Panc1 (cell line): Measurements from ENCODE around the gene GAB4. TPM values are rescaled to one million over a fixed set of nuclear protein-coding genes. Genes with fewer than 3 reads are reported as not detected.
"Not testable (repeated sequence)": the region's sequence is repeated elsewhere in the genome, so short reads cannot be mapped to it uniquely, and the experiment has no call there.

Source experiments
- ATAC-seq: fragments of 200-7000 bp; cut with Tn5 transposase; 2 replicates; pipeline ENCODE4 v1.9.1; 2020; ENCODE audit warnings: mild to moderate bottlenecking, moderate library complexity
- BruUV-seq: library from RNA; stranded (reverse); fragments of 400-500 nt; replicated peaks from 2 replicates; lab custom pipeline; 2021; lab: Mats Ljungman, UMichigan
- CTCF ChIA-PET: fragments of 300-600 bp; sonication (Branson Sonifier 250); formaldehyde crosslinking; loops from one replicate; lab custom pipeline; 2022; ENCODE audit warnings: antibody characterized with exemption; lab: Charles Lee
- POLR2A ChIA-PET: fragments of 300-600 bp; sonication (Branson Sonifier 250); formaldehyde crosslinking; loops from one replicate; lab custom pipeline; 2022; ENCODE audit warnings: antibody characterized with exemption; lab: Charles Lee
- DNase-seq: peaks from one replicate; pipeline ENCODE4 v3.0.0-alpha.2; 2010; ENCODE audit warnings: low read depth, low spot score
- H3K27ac ChIP-seq: 2 replicates; pipeline ENCODE4 v1.5.1; 2011; ENCODE audit warnings: mild to moderate bottlenecking, low read length, inconsistent platforms
- H3K27me3 ChIP-seq: fragments of 200-500 bp; sonication (Bioruptor generic); 2 replicates; pipeline ENCODE4 v1.6.0; 2014; ENCODE audit warnings: low read length, inconsistent platforms; ENCODE audit not compliant: control insufficient read depth, insufficient read depth
- H3K36me3 ChIP-seq: fragments of 200-500 bp; sonication (Bioruptor generic); 2 replicates; pipeline ENCODE4 v1.5.1; 2014; ENCODE audit warnings: inconsistent platforms, mild to moderate bottlenecking, low read length, moderate library complexity; ENCODE audit not compliant: control insufficient read depth, insufficient read depth
- H3K4me1 ChIP-seq: 2 replicates; pipeline ENCODE4 v1.5.1; 2011; ENCODE audit warnings: inconsistent platforms, mild to moderate bottlenecking, low read length, moderate library complexity; ENCODE audit not compliant: control insufficient read depth, insufficient read depth
- H3K4me3 ChIP-seq, 2 experiments: 2 replicates each; pipeline ENCODE4 v1.5.1; 2011 to 2012; ENCODE audit warnings: low read depth in 2 of 2, low read length in 2 of 2, mild to moderate bottlenecking in 2 of 2, inconsistent platforms in 1 of 2, moderate library complexity in 1 of 2
- H3K9me3 ChIP-seq: fragments of 200-500 bp; sonication (Bioruptor generic); 2 replicates; pipeline ENCODE4 v1.5.1; 2014; ENCODE audit warnings: low read depth, mild to moderate bottlenecking, inconsistent platforms, low read length, moderate library complexity; ENCODE audit not compliant: control insufficient read depth, insufficient read depth
- POLR2AphosphoS5 ChIP-seq: IDR thresholded peaks from 2 replicates; pipeline ENCODE4 v1.6.1; 2012; ENCODE audit warnings: mild to moderate bottlenecking, low read depth, low read length, moderate library complexity
- SIN3A ChIP-seq: IDR thresholded peaks from 2 replicates; pipeline ENCODE4 v1.6.1; 2012; ENCODE audit warnings: low read depth, mild to moderate bottlenecking, low read length, moderate library complexity, borderline replicate concordance; ENCODE audit not compliant: insufficient read depth
- TCF7L2 ChIP-seq: IDR thresholded peaks from 2 replicates; pipeline ENCODE4 v1.6.1; 2011; ENCODE audit warnings: mild to moderate bottlenecking, low read depth, low read length, inconsistent platforms
- in situ Hi-C: cut with HindIII; loops from 2 replicates; pipeline ENCODE4 v1.10.0; 2016; ENCODE audit warnings: low sequenced_read_pairs, low pct_unique_long_range_greater_than_20kb
- intact Hi-C: fragments of 100-400 bp; cut with micrococcal nuclease; formaldehyde crosslinking; loops from one replicate; pipeline ENCODE4 v1.10.0; 2022; ENCODE audit not compliant: unreplicated experiment
- total RNA-seq: library from RNA; stranded (reverse); gene quantifications from one replicate; pipeline ENCODE4 v1.2.1, GENCODE V29; 2021; ENCODE audit not compliant: unreplicated experiment
- TF ChIP-seq, protein P1 (sequence below): fragments of 450-650 bp; IDR thresholded peaks from 2 replicates; pipeline ENCODE4 v1.5.1; 2017; ENCODE audit warnings: mild to moderate bottlenecking
- TF ChIP-seq, protein P2 (sequence below), 2 experiments: IDR thresholded peaks; 2 replicates each; pipeline ENCODE4 v1.6.1; 2011 to 2012; ENCODE audit warnings: low read depth in 2 of 2, control low read depth in 1 of 2, low read length in 1 of 2, mild to moderate bottlenecking in 1 of 2, moderate library complexity in 1 of 2; ENCODE audit not compliant: insufficient read depth in 1 of 2

Gene GAB4
- total RNA-seq, 1 experiment from 2014 or later: not detected

DNA sequence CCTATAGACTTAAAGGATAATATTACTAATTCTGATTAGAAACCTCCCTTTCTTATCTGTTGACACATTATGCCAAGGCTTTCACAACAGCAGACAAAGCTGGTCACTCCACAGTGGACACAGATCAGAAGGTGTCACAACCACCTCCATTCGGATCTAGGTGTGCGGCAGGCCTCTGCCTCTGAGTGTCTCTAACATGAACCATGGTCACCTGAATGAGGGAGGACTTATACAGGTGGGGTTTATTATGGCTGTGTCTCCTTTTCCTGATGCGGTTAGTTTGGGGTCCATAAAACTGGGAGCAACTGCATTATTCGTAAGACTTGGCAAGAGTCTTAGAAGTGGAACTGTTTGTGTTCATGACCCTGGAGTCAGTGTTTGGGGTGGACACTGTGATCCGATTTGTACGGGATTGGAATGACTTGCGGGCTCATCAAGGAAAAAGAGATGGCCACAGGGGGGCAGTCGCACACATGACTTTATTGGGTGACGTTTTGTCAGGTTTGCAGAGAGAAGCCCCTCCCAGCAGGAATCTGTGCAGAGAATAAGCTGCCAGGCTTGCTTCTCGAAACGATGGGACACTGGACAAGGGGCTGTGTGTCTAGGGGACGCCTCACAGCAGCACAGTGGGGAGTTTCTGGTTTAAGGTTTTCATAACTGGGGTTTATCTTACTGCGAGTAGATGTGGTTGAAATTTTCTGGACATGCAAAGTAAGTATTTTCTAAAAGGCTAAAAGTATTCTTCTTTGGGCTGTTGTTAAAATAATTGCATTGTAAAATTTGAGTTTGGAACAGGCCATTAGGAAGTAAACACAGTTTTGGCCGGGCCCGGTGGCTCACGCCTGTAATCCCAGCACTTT is 90.6 kb downstream of the GAB4 start:
- H3K4me3 ChIP-seq: no peak overlapping the region
- BruUV-seq: no TSS peak
- H3K9me3 ChIP-seq: no peaks in the 10 kb centered on the region
- CTCF ChIA-PET: interaction anchor here (0.9 to 1.2 kb wide), 2 partner anchors 141 kb away, joined by 5 to 8 read pairs; no protein-coding TSS in a partner anchor
- H3K4me1 ChIP-seq: no peaks in the 10 kb centered on the region
- H3K36me3 ChIP-seq: no peaks in the 10 kb centered on the region
- in situ Hi-C loops: no loop called here
- intact Hi-C loops: loop anchor here (1.0 kb wide), 1 partner anchor 141 kb away; no protein-coding TSS in a partner anchor
- peak; percentile 87 for ATAC-seq
- no peak overlapping the region for H3K27ac ChIP-seq
- no peak for TF ChIP-seq POLR2AphosphoS5
- no peak for TF ChIP-seq SIN3A
- TF ChIP-seq, protein P1, sequence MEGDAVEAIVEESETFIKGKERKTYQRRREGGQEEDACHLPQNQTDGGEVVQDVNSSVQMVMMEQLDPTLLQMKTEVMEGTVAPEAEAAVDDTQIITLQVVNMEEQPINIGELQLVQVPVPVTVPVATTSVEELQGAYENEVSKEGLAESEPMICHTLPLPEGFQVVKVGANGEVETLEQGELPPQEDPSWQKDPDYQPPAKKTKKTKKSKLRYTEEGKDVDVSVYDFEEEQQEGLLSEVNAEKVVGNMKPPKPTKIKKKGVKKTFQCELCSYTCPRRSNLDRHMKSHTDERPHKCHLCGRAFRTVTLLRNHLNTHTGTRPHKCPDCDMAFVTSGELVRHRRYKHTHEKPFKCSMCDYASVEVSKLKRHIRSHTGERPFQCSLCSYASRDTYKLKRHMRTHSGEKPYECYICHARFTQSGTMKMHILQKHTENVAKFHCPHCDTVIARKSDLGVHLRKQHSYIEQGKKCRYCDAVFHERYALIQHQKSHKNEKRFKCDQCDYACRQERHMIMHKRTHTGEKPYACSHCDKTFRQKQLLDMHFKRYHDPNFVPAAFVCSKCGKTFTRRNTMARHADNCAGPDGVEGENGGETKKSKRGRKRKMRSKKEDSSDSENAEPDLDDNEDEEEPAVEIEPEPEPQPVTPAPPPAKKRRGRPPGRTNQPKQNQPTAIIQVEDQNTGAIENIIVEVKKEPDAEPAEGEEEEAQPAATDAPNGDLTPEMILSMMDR: peak; percentile 77
- TF ChIP-seq, protein P2, sequence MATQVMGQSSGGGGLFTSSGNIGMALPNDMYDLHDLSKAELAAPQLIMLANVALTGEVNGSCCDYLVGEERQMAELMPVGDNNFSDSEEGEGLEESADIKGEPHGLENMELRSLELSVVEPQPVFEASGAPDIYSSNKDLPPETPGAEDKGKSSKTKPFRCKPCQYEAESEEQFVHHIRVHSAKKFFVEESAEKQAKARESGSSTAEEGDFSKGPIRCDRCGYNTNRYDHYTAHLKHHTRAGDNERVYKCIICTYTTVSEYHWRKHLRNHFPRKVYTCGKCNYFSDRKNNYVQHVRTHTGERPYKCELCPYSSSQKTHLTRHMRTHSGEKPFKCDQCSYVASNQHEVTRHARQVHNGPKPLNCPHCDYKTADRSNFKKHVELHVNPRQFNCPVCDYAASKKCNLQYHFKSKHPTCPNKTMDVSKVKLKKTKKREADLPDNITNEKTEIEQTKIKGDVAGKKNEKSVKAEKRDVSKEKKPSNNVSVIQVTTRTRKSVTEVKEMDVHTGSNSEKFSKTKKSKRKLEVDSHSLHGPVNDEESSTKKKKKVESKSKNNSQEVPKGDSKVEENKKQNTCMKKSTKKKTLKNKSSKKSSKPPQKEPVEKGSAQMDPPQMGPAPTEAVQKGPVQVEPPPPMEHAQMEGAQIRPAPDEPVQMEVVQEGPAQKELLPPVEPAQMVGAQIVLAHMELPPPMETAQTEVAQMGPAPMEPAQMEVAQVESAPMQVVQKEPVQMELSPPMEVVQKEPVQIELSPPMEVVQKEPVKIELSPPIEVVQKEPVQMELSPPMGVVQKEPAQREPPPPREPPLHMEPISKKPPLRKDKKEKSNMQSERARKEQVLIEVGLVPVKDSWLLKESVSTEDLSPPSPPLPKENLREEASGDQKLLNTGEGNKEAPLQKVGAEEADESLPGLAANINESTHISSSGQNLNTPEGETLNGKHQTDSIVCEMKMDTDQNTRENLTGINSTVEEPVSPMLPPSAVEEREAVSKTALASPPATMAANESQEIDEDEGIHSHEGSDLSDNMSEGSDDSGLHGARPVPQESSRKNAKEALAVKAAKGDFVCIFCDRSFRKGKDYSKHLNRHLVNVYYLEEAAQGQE (IDR thresholded peaks at IDR 0.05; ENCODE audit: insufficient read depth in 1 of 2, low read depth in 2 of 2, low read length in 1 of 2): no peak
- no peak for TF ChIP-seq TCF7L2
- POLR2A ChIA-PET: no interaction called here
- no peaks in the 10 kb centered on the region; the same call in 1 of the 2 replicates for H3K27me3 ChIP-seq
- peak; percentile 39 for DNase-seq

DNA sequence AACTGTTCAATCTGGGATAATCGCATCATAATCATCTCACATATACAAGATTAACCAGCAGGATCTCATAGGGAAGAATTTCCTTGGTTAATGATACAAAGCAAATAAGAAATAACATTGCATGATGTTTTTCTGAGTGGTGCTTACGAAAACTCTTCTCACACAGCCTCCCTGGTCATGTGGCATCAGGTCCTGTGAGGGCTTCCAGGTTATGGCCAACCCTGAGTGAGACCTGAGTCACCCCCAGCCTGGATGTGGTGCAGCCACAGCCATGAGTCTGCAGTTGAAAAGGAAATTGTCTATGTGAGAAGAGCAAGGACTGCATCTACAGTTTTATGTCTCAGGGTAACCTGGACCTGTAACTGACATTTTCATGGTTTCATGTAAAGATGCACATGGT is 92.3 kb downstream of the GAB4 start:
- Histone ChIP-seq H3K4me1 (no peaks in the 10 kb centered on the region), H3K27ac (no peak overlapping the region), H3K27me3 (no peaks in the 10 kb centered on the region; the same call in 1 of the 2 replicates), H3K36me3 (no peaks in the 10 kb centered on the region), H3K9me3 (no peaks in the 10 kb centered on the region), H3K4me3 (no peak overlapping the region)
- ChIA-PET CTCF (no interaction called here), POLR2A (no interaction called here)
- intact Hi-C loops (no loop called here), in situ Hi-C loops (no loop called here)
- no peak for ATAC-seq
- TF ChIP-seq SIN3A (no peak), TCF7L2 (no peak), POLR2AphosphoS5 (no peak)
- TF ChIP-seq, protein P2 (IDR thresholded peaks at IDR 0.05; ENCODE audit: insufficient read depth in 1 of 2, low read depth in 2 of 2, low read length in 1 of 2): no peak
- TF ChIP-seq, protein P1: no peak
- DNase-seq: no peak
- no TSS peak for BruUV-seq

DNA sequence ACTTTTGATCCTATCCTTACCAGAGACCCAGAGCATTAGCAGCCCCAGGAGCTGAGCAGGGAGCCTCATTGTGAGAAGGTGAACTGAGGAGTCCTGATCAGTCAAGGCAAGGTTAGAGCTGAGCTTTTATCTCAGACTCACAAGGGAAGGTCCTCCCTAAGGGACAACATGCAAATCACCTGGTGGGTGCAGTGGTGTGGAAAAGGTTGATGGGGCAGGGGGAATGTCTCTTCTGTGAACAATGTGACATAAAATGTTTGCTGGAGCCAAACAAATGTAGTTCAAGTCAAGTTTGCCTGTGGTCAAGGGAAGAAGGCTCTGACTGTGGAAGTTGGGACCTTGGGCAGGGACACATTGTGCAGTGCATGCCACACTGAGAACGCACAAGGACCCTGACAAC is 93.1 kb downstream of the GAB4 start:
- H3K27me3 ChIP-seq, H3K36me3 ChIP-seq, CTCF ChIA-PET, H3K9me3 ChIP-seq, H3K4me1 ChIP-seq, in situ Hi-C loops, ATAC-seq, BruUV-seq, intact Hi-C loops, H3K4me3 ChIP-seq, H3K27ac ChIP-seq, POLR2A ChIA-PET, DNase-seq: not testable (repeated sequence)
